Measurements from ENCODE around the gene PRKN. TPM values are rescaled to one million over a fixed set of nuclear protein-coding genes. Genes with fewer than 3 reads are reported as not detected.

The PRKN gene
- total RNA-seq, 2 donors from 2014 or later: 10.7 to 21.2 TPM

DNA sequence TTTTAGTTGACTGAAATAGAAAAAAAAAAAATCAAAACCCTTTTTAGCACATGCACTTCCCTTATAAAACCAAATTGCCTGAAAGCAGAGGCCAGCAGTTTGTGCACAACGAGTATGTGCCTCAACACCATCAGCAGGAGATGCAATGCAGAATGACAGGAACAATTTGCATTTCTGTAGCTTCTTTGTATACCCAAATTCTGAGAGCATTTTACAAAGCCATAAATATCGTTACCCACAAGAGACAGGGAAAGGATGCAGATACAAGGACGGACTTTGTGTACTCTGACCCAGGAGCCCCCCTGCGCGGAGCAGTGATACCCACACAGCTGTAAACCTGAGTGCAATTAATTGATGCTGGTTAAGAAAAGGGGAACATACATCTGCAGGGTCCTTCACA, 285.6 kb downstream of the PRKN start:
- Histone ChIP-seq H3K9me3 (no peaks in the 10 kb centered on the region), H3K27me3 (replicated peaks; ENCODE audit: insufficient read depth) (no peaks in the 10 kb centered on the region), H3K4me3 (no peak overlapping the region), H3K36me3 (no peaks in the 10 kb centered on the region), H3K4me1 (replicated peaks) (no peaks in the 10 kb centered on the region), H3K27ac (no peak overlapping the region)
- DNase-seq (ENCODE audit: low spot score): no peak
- TF ChIP-seq POLR2AphosphoS5 (IDR thresholded peaks at IDR 0.05) (no peak), POLR2A (IDR thresholded peaks at IDR 0.05) (no peak), CTCF (IDR thresholded peaks at IDR 0.05) (no peak)
- 76% methylated on average over 5 of the region's 5 CpGs for WGBS
- intact Hi-C loops (cut with DNase I): no loop called here

DNA sequence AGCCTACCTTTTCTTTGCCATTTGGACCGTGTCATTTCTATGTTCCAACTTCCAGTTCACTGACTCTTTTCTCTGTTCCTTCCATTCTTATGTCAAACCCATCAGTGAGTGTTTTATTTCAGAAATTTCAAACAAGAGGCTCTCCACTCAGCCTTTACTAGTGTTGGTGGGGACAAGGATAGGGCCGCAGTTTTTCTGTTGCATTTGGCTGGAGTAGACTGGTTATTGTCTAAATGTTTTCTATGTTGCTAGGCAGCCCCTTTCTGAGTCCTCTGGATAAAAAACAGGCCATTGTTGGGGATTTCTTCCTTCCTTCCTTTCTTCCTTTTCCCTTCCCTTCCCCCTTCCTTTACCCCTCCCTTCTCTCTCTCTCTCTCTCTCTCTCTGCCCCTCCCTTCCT, 288.6 kb downstream of the PRKN start:
- Histone ChIP-seq H3K4me3 (no peak overlapping the region), H3K27me3 (replicated peaks; ENCODE audit: insufficient read depth) (no peaks in the 10 kb centered on the region), H3K9me3 (no peaks in the 10 kb centered on the region), H3K27ac (no peak overlapping the region), H3K36me3 (no peaks in the 10 kb centered on the region), H3K4me1 (replicated peaks) (no peaks in the 10 kb centered on the region)
- no peak for TF ChIP-seq CTCF (IDR thresholded peaks at IDR 0.05)
- DNase-seq (ENCODE audit: low spot score): no peak
- WGBS: 68% methylated on average over 2 of the region's 2 CpGs
- intact Hi-C loops (cut with DNase I): no loop called here

DNA sequence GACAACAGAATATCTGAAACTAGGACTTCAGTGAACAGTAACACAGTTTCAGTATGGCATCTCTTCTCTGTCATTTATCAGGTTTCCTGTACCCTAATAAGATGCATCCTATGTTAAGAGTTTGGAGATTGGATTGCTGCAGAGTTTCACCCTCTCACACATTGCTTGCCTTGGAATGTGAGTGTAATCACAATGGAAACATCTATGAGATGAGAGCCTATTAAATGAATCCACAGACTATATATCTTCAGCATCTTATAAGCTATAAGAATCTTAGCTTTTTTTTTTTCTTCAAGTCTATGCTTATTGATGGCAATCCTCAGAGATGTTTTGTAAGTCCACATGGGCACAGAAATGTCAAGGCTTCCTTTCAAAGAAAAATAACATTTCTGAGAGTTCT, 292.5 kb downstream of the PRKN start:
- intact Hi-C loops (cut with DNase I): no loop called here
- no peak for TF ChIP-seq POLR2AphosphoS5 (IDR thresholded peaks at IDR 0.05)
- TF ChIP-seq CTCF (IDR thresholded peaks at IDR 0.05): no peak
- no peak for TF ChIP-seq POLR2A (IDR thresholded peaks at IDR 0.05)
- DNase-seq (ENCODE audit: low spot score): no peak

GRCh38 chr6:162421004-162421403, 306.6 kb downstream of the PRKN start:
- WGBS: 71% methylated on average over 4 of the region's 4 CpGs
- DNase-seq (ENCODE audit: low spot score): no peak
- intact Hi-C loops (cut with DNase I): no loop called here
- H3K4me3 ChIP-seq: no peak overlapping the region
- TF ChIP-seq POLR2AphosphoS5 (IDR thresholded peaks at IDR 0.05): no peak
- TF ChIP-seq CTCF (IDR thresholded peaks at IDR 0.05): no peak
- no peaks in the 10 kb centered on the region for H3K4me1 ChIP-seq (replicated peaks)
- no peaks in the 10 kb centered on the region for H3K27me3 ChIP-seq (replicated peaks; ENCODE audit: insufficient read depth)
- no peaks in the 10 kb centered on the region for H3K36me3 ChIP-seq
- no peak overlapping the region for H3K27ac ChIP-seq
- H3K9me3 ChIP-seq: no peaks in the 10 kb centered on the region

More for the DNA sequence above, 292.5 kb downstream of the PRKN start:
- H3K9me3 ChIP-seq: no peaks in the 10 kb centered on the region
- no peaks in the 10 kb centered on the region for H3K36me3 ChIP-seq
- H3K27me3 ChIP-seq (replicated peaks; ENCODE audit: insufficient read depth): no peaks in the 10 kb centered on the region
- H3K4me1 ChIP-seq (replicated peaks): no peaks in the 10 kb centered on the region
- no peak overlapping the region for H3K4me3 ChIP-seq
- no peak overlapping the region for H3K27ac ChIP-seq

- H3K27ac ChIP-seq: no peak overlapping the region
- WGBS: 75% methylated on average over 7 of the region's 7 CpGs
- intact Hi-C loops (cut with DNase I): no loop called here
- H3K4me3 ChIP-seq: no peak overlapping the region
- no peak for DNase-seq (ENCODE audit: low spot score)
- no peaks in the 10 kb centered on the region for H3K9me3 ChIP-seq
- no peaks in the 10 kb centered on the region for H3K4me1 ChIP-seq (replicated peaks)
- H3K27me3 ChIP-seq (replicated peaks; ENCODE audit: insufficient read depth): no peaks in the 10 kb centered on the region
- TF ChIP-seq POLR2A (IDR thresholded peaks at IDR 0.05) (no peak), POLR2AphosphoS5 (IDR thresholded peaks at IDR 0.05) (no peak), CTCF (IDR thresholded peaks at IDR 0.05) (no peak)
- no peaks in the 10 kb centered on the region for H3K36me3 ChIP-seq
Measured at GRCh38 chr6:162416831-162417537, 310.6 kb downstream of the PRKN start.
